Measurements from ENCODE around the gene ABCF1.
"Not testable (repeated sequence)": the region's sequence is repeated elsewhere in the genome, so short reads cannot be mapped to it uniquely, and the experiment has no call there.

Gene ABCF1

GRCh38 chr6:30571075-30571761 is at the start of gene ABCF1:
Gene ABCF1, plus strand, starts transcription at chr6:30571442. Its CDS starts 46 bp downstream, at chr6:30571488.
- peak within 1 kb of the TSS; percentile 82 for H3K4me3 ChIP-seq (ENCODE audit: low read length)
- H3K9me3 ChIP-seq (ENCODE audit: control insufficient read depth, low read depth, low read length), result no peaks in the 10 kb centered on the region
- H3K27ac ChIP-seq (ENCODE audit: low read length), result peak within 1 kb of the TSS; percentile 86
- peak within 1 kb of the TSS; percentile 89 for H3K9ac ChIP-seq (ENCODE audit: low read length)
- H3K27me3 ChIP-seq (ENCODE audit: control insufficient read depth, insufficient read depth, low read length), result peaks cover 12% of the 10 kb centered on the region
- peaks cover 5% of the 10 kb centered on the region for H3K4me1 ChIP-seq (ENCODE audit: control insufficient read depth, low read depth, low read length)
- H3K36me3 ChIP-seq (ENCODE audit: control insufficient read depth, low read depth, low read length), result peaks cover 4% of the 10 kb centered on the region

GRCh38 chr6:30521952-30522351 is 49.3 kb upstream of the ABCF1 start:
- H3K4me1 ChIP-seq (ENCODE audit: control insufficient read depth, low read depth, low read length); H3K4me3 ChIP-seq (ENCODE audit: low read length); H3K9me3 ChIP-seq (ENCODE audit: control insufficient read depth, low read depth, low read length); H3K9ac ChIP-seq (ENCODE audit: low read length); H3K36me3 ChIP-seq (ENCODE audit: control insufficient read depth, low read depth, low read length); H3K27me3 ChIP-seq (ENCODE audit: control insufficient read depth, insufficient read depth, low read length); H3K27ac ChIP-seq (ENCODE audit: low read length): not testable (repeated sequence)

- not testable (repeated sequence) for H3K27ac ChIP-seq (ENCODE audit: low read length); H3K27me3 ChIP-seq (ENCODE audit: control insufficient read depth, insufficient read depth, low read length); H3K36me3 ChIP-seq (ENCODE audit: control insufficient read depth, low read depth, low read length); H3K9me3 ChIP-seq (ENCODE audit: control insufficient read depth, low read depth, low read length); H3K4me1 ChIP-seq (ENCODE audit: control insufficient read depth, low read depth, low read length); H3K4me3 ChIP-seq (ENCODE audit: low read length); H3K9ac ChIP-seq (ENCODE audit: low read length)
Measured at GRCh38 chr6:30526444-30526843, 44.8 kb upstream of the ABCF1 start.

- not testable (repeated sequence) for H3K4me1 ChIP-seq (ENCODE audit: control insufficient read depth, low read depth, low read length); H3K9me3 ChIP-seq (ENCODE audit: control insufficient read depth, low read depth, low read length)
Measured at GRCh38 chr6:30529349-30529875, 41.8 kb upstream of the ABCF1 start.

GRCh38 chr6:30530014-30530413 is 41.2 kb upstream of the ABCF1 start:
- Histone ChIP-seq H3K27ac (ENCODE audit: low read length) (no peak overlapping the region), H3K36me3 (ENCODE audit: control insufficient read depth, low read depth, low read length) (no peaks in the 10 kb centered on the region), H3K4me3 (ENCODE audit: low read length) (no peak overlapping the region), H3K4me1 (ENCODE audit: control insufficient read depth, low read depth, low read length) (no peaks in the 10 kb centered on the region), H3K9me3 (ENCODE audit: control insufficient read depth, low read depth, low read length) (no peaks in the 10 kb centered on the region), H3K9ac (ENCODE audit: low read length) (no peak overlapping the region), H3K27me3 (ENCODE audit: control insufficient read depth, insufficient read depth, low read length) (no peaks in the 10 kb centered on the region)

More at GRCh38 chr6:30529349-30529875, 41.8 kb upstream of the ABCF1 start:
- not testable (repeated sequence) for H3K9ac ChIP-seq (ENCODE audit: low read length); H3K27me3 ChIP-seq (ENCODE audit: control insufficient read depth, insufficient read depth, low read length); H3K4me3 ChIP-seq (ENCODE audit: low read length); H3K27ac ChIP-seq (ENCODE audit: low read length); H3K36me3 ChIP-seq (ENCODE audit: control insufficient read depth, low read depth, low read length)

GRCh38 chr6:30533460-30534294 is 37.6 kb upstream of the ABCF1 start:
- no peaks in the 10 kb centered on the region for H3K27me3 ChIP-seq (ENCODE audit: control insufficient read depth, insufficient read depth, low read length)
- no peak overlapping the region for H3K27ac ChIP-seq (ENCODE audit: low read length)
- no peaks in the 10 kb centered on the region for H3K9me3 ChIP-seq (ENCODE audit: control insufficient read depth, low read depth, low read length)
- no peaks in the 10 kb centered on the region for H3K4me1 ChIP-seq (ENCODE audit: control insufficient read depth, low read depth, low read length)
- no peak overlapping the region for H3K9ac ChIP-seq (ENCODE audit: low read length)
- H3K4me3 ChIP-seq (ENCODE audit: low read length), result no peak overlapping the region
- H3K36me3 ChIP-seq (ENCODE audit: control insufficient read depth, low read depth, low read length), result no peaks in the 10 kb centered on the region

GRCh38 chr6:30537931-30538330 is 33.3 kb upstream of the ABCF1 start:
- Histone ChIP-seq H3K4me1 (ENCODE audit: control insufficient read depth, low read depth, low read length) (peaks cover 3% of the 10 kb centered on the region), H3K9ac (ENCODE audit: low read length) (no peak overlapping the region), H3K27ac (ENCODE audit: low read length) (no peak overlapping the region), H3K36me3 (ENCODE audit: control insufficient read depth, low read depth, low read length) (no peaks in the 10 kb centered on the region), H3K27me3 (ENCODE audit: control insufficient read depth, insufficient read depth, low read length) (no peaks in the 10 kb centered on the region), H3K9me3 (ENCODE audit: control insufficient read depth, low read depth, low read length) (no peaks in the 10 kb centered on the region), H3K4me3 (ENCODE audit: low read length) (no peak overlapping the region)

GRCh38 chr6:30541515-30542403 is 29.5 kb upstream of the ABCF1 start:
- Histone ChIP-seq H3K36me3 (ENCODE audit: control insufficient read depth, low read depth, low read length) (peaks cover 7% of the 10 kb centered on the region), H3K4me1 (ENCODE audit: control insufficient read depth, low read depth, low read length) (peaks cover 3% of the 10 kb centered on the region), H3K4me3 (ENCODE audit: low read length) (peak overlapping the region; percentile 72), H3K9me3 (ENCODE audit: control insufficient read depth, low read depth, low read length) (no peaks in the 10 kb centered on the region), H3K27me3 (ENCODE audit: control insufficient read depth, insufficient read depth, low read length) (no peaks in the 10 kb centered on the region), H3K27ac (ENCODE audit: low read length) (no peak overlapping the region), H3K9ac (ENCODE audit: low read length) (no peak overlapping the region)

- Histone ChIP-seq H3K27ac (ENCODE audit: low read length) (no peak overlapping the region), H3K36me3 (ENCODE audit: control insufficient read depth, low read depth, low read length) (peaks cover 7% of the 10 kb centered on the region), H3K9me3 (ENCODE audit: control insufficient read depth, low read depth, low read length) (no peaks in the 10 kb centered on the region), H3K9ac (ENCODE audit: low read length) (no peak overlapping the region), H3K27me3 (ENCODE audit: control insufficient read depth, insufficient read depth, low read length) (no peaks in the 10 kb centered on the region), H3K4me3 (ENCODE audit: low read length) (no peak overlapping the region), H3K4me1 (ENCODE audit: control insufficient read depth, low read depth, low read length) (peaks cover 3% of the 10 kb centered on the region)
Measured at GRCh38 chr6:30542404-30542725, 28.9 kb upstream of the ABCF1 start.

GRCh38 chr6:30542915-30543314 is 28.3 kb upstream of the ABCF1 start:
- peaks cover 3% of the 10 kb centered on the region for H3K4me1 ChIP-seq (ENCODE audit: control insufficient read depth, low read depth, low read length)
- H3K9ac ChIP-seq (ENCODE audit: low read length), result no peak overlapping the region
- peaks cover 7% of the 10 kb centered on the region for H3K36me3 ChIP-seq (ENCODE audit: control insufficient read depth, low read depth, low read length)
- no peak overlapping the region for H3K27ac ChIP-seq (ENCODE audit: low read length)
- no peaks in the 10 kb centered on the region for H3K9me3 ChIP-seq (ENCODE audit: control insufficient read depth, low read depth, low read length)
- H3K27me3 ChIP-seq (ENCODE audit: control insufficient read depth, insufficient read depth, low read length), result no peaks in the 10 kb centered on the region
- no peak overlapping the region for H3K4me3 ChIP-seq (ENCODE audit: low read length)

GRCh38 chr6:30543821-30544220 is 27.4 kb upstream of the ABCF1 start:
- Histone ChIP-seq H3K4me3 (ENCODE audit: low read length) (no peak overlapping the region), H3K4me1 (ENCODE audit: control insufficient read depth, low read depth, low read length) (peaks cover 3% of the 10 kb centered on the region), H3K36me3 (ENCODE audit: control insufficient read depth, low read depth, low read length) (peaks cover 7% of the 10 kb centered on the region), H3K27ac (ENCODE audit: low read length) (no peak overlapping the region), H3K9ac (ENCODE audit: low read length) (no peak overlapping the region), H3K27me3 (ENCODE audit: control insufficient read depth, insufficient read depth, low read length) (no peaks in the 10 kb centered on the region), H3K9me3 (ENCODE audit: control insufficient read depth, low read depth, low read length) (no peaks in the 10 kb centered on the region)
